ENCODE data around the gene CD8B2. TPM values are rescaled to one million over a fixed set of nuclear protein-coding genes. Genes with fewer than 3 reads are reported as not detected.

CD8B2 gene
- total RNA-seq, 2 experiments from 2014 or later: 3.9 to 4.5 TPM

DNA sequence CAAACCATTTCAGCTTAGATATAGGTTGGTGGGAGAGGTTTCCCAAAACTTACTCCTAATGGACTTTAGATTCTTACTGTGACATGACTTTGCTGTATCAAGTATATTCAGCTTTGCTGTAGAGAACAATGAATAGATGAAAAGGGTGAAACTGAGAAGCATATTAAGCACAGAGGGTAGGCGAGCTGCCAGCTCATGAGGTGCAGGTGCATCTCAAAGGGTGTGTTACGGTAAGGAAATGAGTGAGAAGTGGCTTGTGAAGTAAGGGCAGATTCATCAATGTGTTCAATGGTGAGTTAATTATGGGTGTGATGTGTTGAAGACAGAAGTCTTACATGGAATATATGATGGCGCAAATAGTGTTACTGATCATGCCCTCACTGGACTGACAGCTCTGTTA, 49.3 kb downstream of the CD8B2 start:
- peaks cover 10% of the 10 kb centered on the region for H3K4me1 Mint-ChIP-seq (ENCODE audit: low read depth)
- no peaks in the 10 kb centered on the region for H3K36me3 Mint-ChIP-seq (ENCODE audit: low read depth)
- no peak overlapping the region for H3K27ac Mint-ChIP-seq
- intact Hi-C loops (cut with micrococcal nuclease): no loop called here
- TF ChIP-seq, protein P1, sequence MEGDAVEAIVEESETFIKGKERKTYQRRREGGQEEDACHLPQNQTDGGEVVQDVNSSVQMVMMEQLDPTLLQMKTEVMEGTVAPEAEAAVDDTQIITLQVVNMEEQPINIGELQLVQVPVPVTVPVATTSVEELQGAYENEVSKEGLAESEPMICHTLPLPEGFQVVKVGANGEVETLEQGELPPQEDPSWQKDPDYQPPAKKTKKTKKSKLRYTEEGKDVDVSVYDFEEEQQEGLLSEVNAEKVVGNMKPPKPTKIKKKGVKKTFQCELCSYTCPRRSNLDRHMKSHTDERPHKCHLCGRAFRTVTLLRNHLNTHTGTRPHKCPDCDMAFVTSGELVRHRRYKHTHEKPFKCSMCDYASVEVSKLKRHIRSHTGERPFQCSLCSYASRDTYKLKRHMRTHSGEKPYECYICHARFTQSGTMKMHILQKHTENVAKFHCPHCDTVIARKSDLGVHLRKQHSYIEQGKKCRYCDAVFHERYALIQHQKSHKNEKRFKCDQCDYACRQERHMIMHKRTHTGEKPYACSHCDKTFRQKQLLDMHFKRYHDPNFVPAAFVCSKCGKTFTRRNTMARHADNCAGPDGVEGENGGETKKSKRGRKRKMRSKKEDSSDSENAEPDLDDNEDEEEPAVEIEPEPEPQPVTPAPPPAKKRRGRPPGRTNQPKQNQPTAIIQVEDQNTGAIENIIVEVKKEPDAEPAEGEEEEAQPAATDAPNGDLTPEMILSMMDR (IDR thresholded peaks at IDR 0.05): no peak
- H3K9me3 Mint-ChIP-seq: no peaks in the 10 kb centered on the region
- ATAC-seq (peak; percentile 75), DNase-seq (peak; percentile 31)
- H3K4me3 Mint-ChIP-seq: no peak overlapping the region
- peaks cover 7% of the 10 kb centered on the region for H3K27me3 Mint-ChIP-seq
- ChIA-PET CTCF (interaction anchor here (0.9 to 1.3 kb wide), 2 partner anchors 75 to 190 kb away, joined by 3 read pairs; no protein-coding TSS in a partner anchor), POLR2A (no interaction called here)

DNA sequence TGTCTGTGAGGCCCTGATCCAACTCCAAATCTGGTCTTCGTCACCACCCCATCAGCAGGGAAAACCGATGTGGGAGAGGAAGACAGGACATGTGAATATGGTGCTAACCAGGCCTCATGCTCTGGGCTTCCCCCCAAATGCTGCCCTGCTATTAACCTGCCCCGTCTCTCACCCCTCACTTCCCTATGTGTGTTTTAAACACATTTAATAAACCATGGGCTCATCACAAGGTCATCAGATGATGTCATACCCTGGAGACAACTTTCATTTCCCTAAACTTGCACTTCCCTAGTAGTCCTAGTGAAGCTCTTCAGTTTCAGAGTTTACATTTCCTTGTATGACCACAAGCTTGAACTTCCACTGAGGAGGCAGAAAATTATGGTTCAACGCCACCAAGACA, 49.9 kb downstream of the CD8B2 start:
- H3K36me3 Mint-ChIP-seq (ENCODE audit: low read depth): no peaks in the 10 kb centered on the region
- ATAC-seq (no peak), DNase-seq (no peak)
- H3K4me1 Mint-ChIP-seq (ENCODE audit: low read depth): peaks cover 10% of the 10 kb centered on the region
- H3K27ac Mint-ChIP-seq: no peak overlapping the region
- no peaks in the 10 kb centered on the region for H3K9me3 Mint-ChIP-seq
- H3K27me3 Mint-ChIP-seq: peaks cover 7% of the 10 kb centered on the region
- ChIA-PET POLR2A (no interaction called here), CTCF (interaction anchor here (0.9 to 1.7 kb wide), 3 partner anchors 8 to 191 kb away, joined by 3 to 4 read pairs (median 3); no protein-coding TSS in a partner anchor)
- intact Hi-C loops (cut with micrococcal nuclease): no loop called here
- TF ChIP-seq, protein P1 (IDR thresholded peaks at IDR 0.05): no peak
- H3K4me3 Mint-ChIP-seq: no peak overlapping the region

DNA sequence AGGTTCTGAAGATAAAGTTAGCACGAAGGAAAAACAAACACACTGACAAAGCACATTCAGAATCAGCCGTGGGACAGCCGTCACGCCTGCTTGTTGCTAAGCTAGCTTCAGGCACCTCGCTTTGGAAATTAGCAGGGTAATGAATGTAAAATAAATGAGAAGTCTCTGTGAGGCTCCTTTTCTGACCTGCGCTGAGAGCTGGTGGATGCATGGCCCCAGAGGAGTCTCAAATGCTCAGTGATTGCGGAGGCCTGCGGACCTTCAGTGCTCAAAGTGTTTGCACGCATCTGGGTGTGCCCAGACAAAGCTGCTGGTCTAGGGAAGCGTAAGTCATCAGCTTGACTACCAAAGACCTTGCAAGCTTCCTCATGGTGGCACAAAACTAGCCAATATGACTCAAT, 50.6 kb downstream of the CD8B2 start:
- CTCF ChIA-PET: interaction anchor here (1.3 to 1.7 kb wide), 2 partner anchors 9 to 76 kb away, joined by 3 to 4 read pairs; no protein-coding TSS in a partner anchor
- Mint-ChIP-seq H3K4me1 (ENCODE audit: low read depth) (peaks cover 10% of the 10 kb centered on the region), H3K27ac (no peak overlapping the region), H3K27me3 (peaks cover 8% of the 10 kb centered on the region), H3K4me3 (no peak overlapping the region), H3K9me3 (no peaks in the 10 kb centered on the region), H3K36me3 (ENCODE audit: low read depth) (no peaks in the 10 kb centered on the region)
- ATAC-seq: no peak
- POLR2A ChIA-PET: no interaction called here
- DNase-seq: no peak
- intact Hi-C loops (cut with micrococcal nuclease): no loop called here
- TF ChIP-seq, protein P1 (IDR thresholded peaks at IDR 0.05): no peak

GRCh38 chr2:106540886-106541285, 53.7 kb downstream of the CD8B2 start:
- ATAC-seq: no peak
- ChIA-PET CTCF (interaction anchor here (2.3 kb wide), 1 partner anchor 42 kb away, joined by 8 read pairs; no protein-coding TSS in a partner anchor), POLR2A (no interaction called here)
- no peak overlapping the region for H3K27ac Mint-ChIP-seq
- no peak overlapping the region for H3K4me3 Mint-ChIP-seq
- TF ChIP-seq, protein P1 (IDR thresholded peaks at IDR 0.05): no peak
- no peaks in the 10 kb centered on the region for H3K36me3 Mint-ChIP-seq (ENCODE audit: low read depth)
- intact Hi-C loops (cut with micrococcal nuclease): loop anchor here (5.0 kb wide), 1 partner anchor 79 kb away; no protein-coding TSS in a partner anchor
- peak; percentile 8 for DNase-seq
- H3K4me1 Mint-ChIP-seq (ENCODE audit: low read depth): peaks cover 10% of the 10 kb centered on the region
- H3K27me3 Mint-ChIP-seq: peaks cover 18% of the 10 kb centered on the region
- no peaks in the 10 kb centered on the region for H3K9me3 Mint-ChIP-seq

DNA sequence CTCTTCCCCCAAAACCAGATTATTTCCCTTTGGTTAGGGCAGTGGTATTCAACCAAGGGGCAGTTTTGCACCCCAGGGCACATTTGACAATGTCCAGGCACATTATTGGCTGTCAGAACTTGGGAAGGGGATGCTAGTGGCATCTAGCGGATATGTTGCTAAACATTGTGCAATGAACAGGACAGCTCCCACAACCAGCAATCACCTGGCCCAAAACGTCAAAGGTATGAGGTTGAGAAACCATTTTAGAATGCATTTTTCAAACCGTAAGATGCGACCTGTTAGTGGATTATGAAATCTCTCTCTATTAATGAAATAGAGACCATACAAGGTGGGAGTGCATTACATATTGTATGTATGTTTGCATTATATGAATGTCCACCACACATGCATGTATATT, 54.2 kb downstream of the CD8B2 start:
- ATAC-seq (no peak), DNase-seq (no peak)
- Mint-ChIP-seq H3K4me1 (ENCODE audit: low read depth) (peaks cover 8% of the 10 kb centered on the region), H3K36me3 (ENCODE audit: low read depth) (no peaks in the 10 kb centered on the region), H3K4me3 (no peak overlapping the region), H3K9me3 (no peaks in the 10 kb centered on the region), H3K27me3 (peaks cover 18% of the 10 kb centered on the region), H3K27ac (no peak overlapping the region)
- TF ChIP-seq, protein P1 (IDR thresholded peaks at IDR 0.05): no peak
- CTCF ChIA-PET: interaction anchor here (2.3 kb wide), 1 partner anchor 41 kb away, joined by 8 read pairs; no protein-coding TSS in a partner anchor
- POLR2A ChIA-PET: no interaction called here
- intact Hi-C loops (cut with micrococcal nuclease): loop anchor here (5.0 kb wide), 1 partner anchor 79 kb away; no protein-coding TSS in a partner anchor

Measured in activated CD8-positive, alpha-beta T cell treated with anti-CD3 and anti-CD28 coated beads for 36 hours (primary cell).